A673 (cell line): ENCODE results near the gene SH3RF1. TPM values are rescaled to one million over a fixed set of nuclear protein-coding genes. Genes with fewer than 3 reads are reported as not detected.

Experiments
- BruUV-seq: library from RNA; stranded (reverse); fragments of 400-500 nt; replicated peaks from 2 replicates; lab custom pipeline; 2021; lab: Mats Ljungman, UMichigan
- CTCF ChIA-PET: fragments of 300-600 bp; sonication (Branson Sonifier 250); formaldehyde crosslinking; loops from one replicate; lab custom pipeline; 2022; ENCODE audit warnings: antibody characterized with exemption; lab: Charles Lee
- POLR2A ChIA-PET: fragments of 300-600 bp; sonication (Branson Sonifier 250); formaldehyde crosslinking; loops from one replicate; lab custom pipeline; 2022; ENCODE audit warnings: antibody characterized with exemption; ENCODE audit not compliant: low non-redundant PET; lab: Charles Lee
- DNase-seq: peaks from one replicate; pipeline ENCODE4 v3.0.0-alpha.2; 2015; ENCODE audit warnings: low spot score
- H3K27ac ChIP-seq: fragments of 200-600 bp; sonication (generic); 2 replicates; pipeline ENCODE4 v1.5.1; 2016; ENCODE audit warnings: mixed run types, low read depth, mild to moderate bottlenecking, mixed read lengths, antibody characterized with exemption, low read length; ENCODE audit not compliant: poor library complexity, severe bottlenecking
- H3K27me3 ChIP-seq: fragments of 200-600 bp; sonication (generic); replicated peaks from 2 replicates; pipeline ENCODE4 v1.6.1; 2017; ENCODE audit warnings: mixed run types, low read depth, mild to moderate bottlenecking, mixed read lengths, antibody characterized with exemption, low read length; ENCODE audit not compliant: insufficient read depth, poor library complexity
- H3K36me3 ChIP-seq: fragments of 200-600 bp; sonication (generic); 2 replicates; pipeline ENCODE4 v1.6.1; 2016; ENCODE audit warnings: mixed run types, mild to moderate bottlenecking, mixed read lengths, antibody characterized with exemption, low read length; ENCODE audit not compliant: insufficient read depth, poor library complexity, severe bottlenecking
- H3K4me1 ChIP-seq: fragments of 200-600 bp; sonication (generic); 2 replicates; pipeline ENCODE4 v1.6.1; 2017; ENCODE audit warnings: mixed run types, mild to moderate bottlenecking, mixed read lengths, antibody characterized with exemption, low read length; ENCODE audit not compliant: insufficient read depth, poor library complexity, severe bottlenecking
- H3K4me3 ChIP-seq: fragments of 200-600 bp; sonication (generic); 2 replicates; pipeline ENCODE4 v1.5.1; 2016; ENCODE audit warnings: low read depth, mixed run types, mild to moderate bottlenecking, mixed read lengths, low read length; ENCODE audit not compliant: poor library complexity, severe bottlenecking
- H3K9me3 ChIP-seq: fragments of 200-600 bp; sonication (generic); 2 replicates; pipeline ENCODE4 v1.6.1; 2016; ENCODE audit warnings: mixed run types, low read depth, mild to moderate bottlenecking, mixed read lengths, antibody characterized with exemption, low read length; ENCODE audit not compliant: poor library complexity, severe bottlenecking
- EZH2 ChIP-seq: fragments of 200-600 bp; sonication (generic); IDR thresholded peaks from 2 replicates; pipeline ENCODE4 v1.6.1; 2017; ENCODE audit warnings: borderline replicate concordance, low read depth, mild to moderate bottlenecking, mixed read lengths, antibody characterized with exemption, low read length; ENCODE audit not compliant: poor library complexity, severe bottlenecking
- intact Hi-C: fragments of 100-400 bp; cut with micrococcal nuclease; formaldehyde crosslinking; loops from one replicate; pipeline ENCODE4 v1.10.0; 2022; ENCODE audit not compliant: unreplicated experiment
- total RNA-seq: library from RNA; stranded (reverse); gene quantifications from 2 replicates; pipeline ENCODE4 v1.2.3, GENCODE V29; 2021
- TF ChIP-seq, protein P1 (sequence below): fragments of 300-800, 200-600 bp; sonication (generic); conservative IDR thresholded peaks from 2 replicates; pipeline ENCODE4 v1.5.1; 2017; ENCODE audit warnings: low read depth, mild to moderate bottlenecking, antibody characterized with exemption, low read length, moderate library complexity, mixed read lengths

Gene SH3RF1
- total RNA-seq, 1 experiment from 2014 or later = 15.3 TPM

DNA sequence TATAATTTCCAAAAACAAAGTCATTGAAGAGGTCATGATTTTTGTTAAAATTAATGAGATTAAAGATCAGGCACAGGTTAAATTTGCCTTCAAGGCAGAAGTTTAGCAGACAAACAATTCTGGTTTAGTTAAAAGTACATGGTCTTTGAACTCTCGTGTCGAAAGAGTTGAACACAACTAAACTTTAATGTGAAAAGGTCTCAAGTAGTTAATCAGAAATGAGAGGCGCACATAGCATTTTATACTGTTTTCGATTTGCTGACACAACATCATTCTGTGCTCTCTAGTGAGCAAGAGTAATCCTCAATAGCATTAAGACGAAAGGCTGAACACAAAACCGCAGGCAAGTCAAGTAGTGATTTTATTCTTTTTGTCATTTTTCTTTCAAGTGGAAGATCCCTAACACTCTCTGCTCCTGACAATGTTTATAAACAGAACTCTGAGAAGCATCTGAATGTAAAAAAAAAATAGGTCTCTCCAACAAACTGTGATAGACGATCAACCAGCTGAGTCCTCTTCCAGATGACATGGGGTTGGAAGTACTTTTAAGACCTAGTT lies 49.8 kb downstream of the SH3RF1 start:
- peaks cover 10% of the 10 kb centered on the region for H3K4me1 ChIP-seq
- TF ChIP-seq EZH2 = no peak
- TF ChIP-seq, protein P1, sequence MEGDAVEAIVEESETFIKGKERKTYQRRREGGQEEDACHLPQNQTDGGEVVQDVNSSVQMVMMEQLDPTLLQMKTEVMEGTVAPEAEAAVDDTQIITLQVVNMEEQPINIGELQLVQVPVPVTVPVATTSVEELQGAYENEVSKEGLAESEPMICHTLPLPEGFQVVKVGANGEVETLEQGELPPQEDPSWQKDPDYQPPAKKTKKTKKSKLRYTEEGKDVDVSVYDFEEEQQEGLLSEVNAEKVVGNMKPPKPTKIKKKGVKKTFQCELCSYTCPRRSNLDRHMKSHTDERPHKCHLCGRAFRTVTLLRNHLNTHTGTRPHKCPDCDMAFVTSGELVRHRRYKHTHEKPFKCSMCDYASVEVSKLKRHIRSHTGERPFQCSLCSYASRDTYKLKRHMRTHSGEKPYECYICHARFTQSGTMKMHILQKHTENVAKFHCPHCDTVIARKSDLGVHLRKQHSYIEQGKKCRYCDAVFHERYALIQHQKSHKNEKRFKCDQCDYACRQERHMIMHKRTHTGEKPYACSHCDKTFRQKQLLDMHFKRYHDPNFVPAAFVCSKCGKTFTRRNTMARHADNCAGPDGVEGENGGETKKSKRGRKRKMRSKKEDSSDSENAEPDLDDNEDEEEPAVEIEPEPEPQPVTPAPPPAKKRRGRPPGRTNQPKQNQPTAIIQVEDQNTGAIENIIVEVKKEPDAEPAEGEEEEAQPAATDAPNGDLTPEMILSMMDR = no peak
- intact Hi-C loops = no loop called here
- no peaks in the 10 kb centered on the region for H3K27me3 ChIP-seq
- BruUV-seq = no TSS peak
- POLR2A ChIA-PET = no interaction called here
- CTCF ChIA-PET = no interaction called here
- no peak overlapping the region for H3K4me3 ChIP-seq
- H3K9me3 ChIP-seq = no peaks in the 10 kb centered on the region
- H3K27ac ChIP-seq = no peak overlapping the region
- no peak for DNase-seq
- no peaks in the 10 kb centered on the region for H3K36me3 ChIP-seq

- peaks cover 5% of the 10 kb centered on the region for H3K4me1 ChIP-seq
- H3K27ac ChIP-seq = no peak overlapping the region
- H3K36me3 ChIP-seq = no peaks in the 10 kb centered on the region
- intact Hi-C loops = no loop called here
- ChIA-PET POLR2A (no interaction called here), CTCF (no interaction called here)
- H3K9me3 ChIP-seq = no peaks in the 10 kb centered on the region
- no peak overlapping the region for H3K4me3 ChIP-seq
- TF ChIP-seq EZH2 = no peak
- TF ChIP-seq, protein P1 = no peak
- no TSS peak for BruUV-seq
- DNase-seq = no peak
- no peaks in the 10 kb centered on the region for H3K27me3 ChIP-seq
These were observed 50.3 kb downstream of the SH3RF1 start for GRCh38 chr4:169220447-169220846.

GRCh38 chr4:169219440-169219839 lies 51.3 kb downstream of the SH3RF1 start:
- intact Hi-C loops = no loop called here
- POLR2A ChIA-PET = no interaction called here
- no peaks in the 10 kb centered on the region for H3K36me3 ChIP-seq
- no peak for TF ChIP-seq EZH2
- TF ChIP-seq, protein P1 = no peak
- BruUV-seq = no TSS peak
- no peaks in the 10 kb centered on the region for H3K4me1 ChIP-seq
- H3K27me3 ChIP-seq = no peaks in the 10 kb centered on the region
- no peak overlapping the region for H3K27ac ChIP-seq
- H3K9me3 ChIP-seq = no peaks in the 10 kb centered on the region
- no peak overlapping the region for H3K4me3 ChIP-seq
- CTCF ChIA-PET = no interaction called here
- DNase-seq = no peak
